IPS-NIHi11 (cell line): ENCODE results near the gene ALDH3A1.

Experiments
- DNase-seq: peaks from one replicate; pipeline ENCODE4 v3.0.0; 2012; ENCODE audit warnings: mixed read lengths, low spot score

ALDH3A1 gene

GRCh38 chr17:19759568-19760549, 11.8 kb upstream of the ALDH3A1 start:
- DNase-seq = no peak

GRCh38 chr17:19757536-19758180, 9.6 kb upstream of the ALDH3A1 start:
- DNase-seq = no peak

- DNase-seq = no peak
Observed at GRCh38 chr17:19756546-19756945, 8.4 kb upstream of the ALDH3A1 start.

- no peak for DNase-seq
Observed at GRCh38 chr17:19755821-19756510, 7.9 kb upstream of the ALDH3A1 start.

GRCh38 chr17:19755392-19755791, 7.3 kb upstream of the ALDH3A1 start:
- no peak for DNase-seq

- peak; percentile 60 for DNase-seq
Observed at GRCh38 chr17:19753661-19754463, 5.8 kb upstream of the ALDH3A1 start.

- DNase-seq = peak; percentile 71
Observed at GRCh38 chr17:19753051-19753509, 5.0 kb upstream of the ALDH3A1 start.

GRCh38 chr17:19752216-19753050, 4.3 kb upstream of the ALDH3A1 start:
- DNase-seq = no peak

- no peak for DNase-seq
Observed at GRCh38 chr17:19750835-19751234, 2.7 kb upstream of the ALDH3A1 start.

GRCh38 chr17:19750020-19750572, 2.0 kb upstream of the ALDH3A1 start:
- DNase-seq = no peak

GRCh38 chr17:19748807-19749193, 702 bp upstream of the ALDH3A1 start:
- no peak for DNase-seq

- DNase-seq = no peak
Observed at GRCh38 chr17:19747159-19747719, 859 bp downstream of the ALDH3A1 start.

GRCh38 chr17:19746517-19746916, 1.6 kb downstream of the ALDH3A1 start:
- DNase-seq = no peak

GRCh38 chr17:19744922-19745757, 3.0 kb downstream of the ALDH3A1 start:
- DNase-seq = peak; percentile 94

- no peak for DNase-seq
Observed at GRCh38 chr17:19744492-19744891, 3.6 kb downstream of the ALDH3A1 start.

- no peak for DNase-seq
Observed at GRCh38 chr17:19743101-19744100, 4.7 kb downstream of the ALDH3A1 start.

GRCh38 chr17:19742495-19742894, 5.6 kb downstream of the ALDH3A1 start:
- DNase-seq = no peak
